ENCODE measurements around the gene KRT73.

DNA sequence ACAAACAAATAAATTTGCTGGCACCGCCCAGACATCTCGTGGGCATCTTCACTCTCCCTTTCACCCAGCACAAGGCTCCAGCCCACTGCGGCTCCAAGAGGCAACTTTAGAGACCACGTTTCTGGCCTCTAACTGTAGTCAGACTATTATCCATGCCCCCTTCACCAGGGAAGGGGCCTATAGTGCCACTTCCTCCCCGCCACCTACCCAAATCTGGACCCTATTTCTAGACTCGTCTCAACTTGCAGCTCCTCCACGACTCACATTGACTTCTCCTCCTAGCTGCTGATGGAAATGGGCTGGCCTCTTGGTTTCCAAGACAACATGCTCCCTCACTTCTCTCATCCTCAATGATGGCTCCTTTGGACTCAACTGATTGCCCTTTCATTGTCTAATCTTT, 49.6 kb upstream of the KRT73 start:
- no peak for TF ChIP-seq RAD21 (CRISPR knock-in tag; conservative IDR thresholded peaks at IDR 0.05 in 1 of 2, IDR thresholded peaks at IDR 0.05 in 1 of 2)
- TF ChIP-seq, protein P1, sequence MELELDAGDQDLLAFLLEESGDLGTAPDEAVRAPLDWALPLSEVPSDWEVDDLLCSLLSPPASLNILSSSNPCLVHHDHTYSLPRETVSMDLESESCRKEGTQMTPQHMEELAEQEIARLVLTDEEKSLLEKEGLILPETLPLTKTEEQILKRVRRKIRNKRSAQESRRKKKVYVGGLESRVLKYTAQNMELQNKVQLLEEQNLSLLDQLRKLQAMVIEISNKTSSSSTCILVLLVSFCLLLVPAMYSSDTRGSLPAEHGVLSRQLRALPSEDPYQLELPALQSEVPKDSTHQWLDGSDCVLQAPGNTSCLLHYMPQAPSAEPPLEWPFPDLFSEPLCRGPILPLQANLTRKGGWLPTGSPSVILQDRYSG (tag; conservative IDR thresholded peaks at IDR 0.05; ENCODE audit: low read depth) = no peak
- no peak for TF ChIP-seq ZNF253 (CRISPR knock-in tag; conservative IDR thresholded peaks at IDR 0.05)
- no peak for TF ChIP-seq CHD1 (IDR thresholded peaks at IDR 0.05; ENCODE audit: low read length)
- TF ChIP-seq, protein P2, sequence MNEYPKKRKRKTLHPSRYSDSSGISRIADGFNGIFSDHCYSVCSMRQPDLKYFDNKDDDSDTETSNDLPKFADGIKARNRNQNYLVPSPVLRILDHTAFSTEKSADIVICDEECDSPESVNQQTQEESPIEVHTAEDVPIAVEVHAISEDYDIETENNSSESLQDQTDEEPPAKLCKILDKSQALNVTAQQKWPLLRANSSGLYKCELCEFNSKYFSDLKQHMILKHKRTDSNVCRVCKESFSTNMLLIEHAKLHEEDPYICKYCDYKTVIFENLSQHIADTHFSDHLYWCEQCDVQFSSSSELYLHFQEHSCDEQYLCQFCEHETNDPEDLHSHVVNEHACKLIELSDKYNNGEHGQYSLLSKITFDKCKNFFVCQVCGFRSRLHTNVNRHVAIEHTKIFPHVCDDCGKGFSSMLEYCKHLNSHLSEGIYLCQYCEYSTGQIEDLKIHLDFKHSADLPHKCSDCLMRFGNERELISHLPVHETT (CRISPR knock-in tag; conservative IDR thresholded peaks at IDR 0.05 in 1 of 2, IDR thresholded peaks at IDR 0.05 in 1 of 2) = no peak
- TF ChIP-seq ZNF696 (CRISPR knock-in tag; conservative IDR thresholded peaks at IDR 0.05) = no peak
- no peak for TF ChIP-seq ELF4 (CRISPR knock-in tag; IDR thresholded peaks at IDR 0.05)
- no peak for TF ChIP-seq SRSF1 (IDR thresholded peaks at IDR 0.05; ENCODE audit: low read depth, low read length)
